Body of pancreas (tissue), 4 donors: ENCODE results near the gene SART3. TPM values are rescaled to one million over a fixed set of nuclear protein-coding genes. Genes with fewer than 3 reads are reported as not detected.

Experiments
- ATAC-seq: fragments of 150-250 bp; one replicate; pipeline ENCODE4 v1.9.1; 2016
- DNase-seq, 4 donors: peaks; one replicate each; pipeline ENCODE4 v3.0.0-alpha.2; 2019
- H3K27ac ChIP-seq, 4 donors: fragments of 200-600 bp; sonication (generic); 1 replicate in 3 of 4; 2 replicates in 1 of 4; pipeline versions ENCODE4 v1.5.1 to v1.6.1; 2016 to 2019; ENCODE audit warnings: mild to moderate bottlenecking in 1 of 4, mixed read lengths in 1 of 4, moderate library complexity in 1 of 4
- H3K27me3 ChIP-seq, 2 donors: fragments of 200-600 bp; sonication (generic); one replicate each; pipeline ENCODE4 v1.6.0; 2016; ENCODE audit warnings: mild to moderate bottlenecking in 1 of 2
- H3K36me3 ChIP-seq, 2 donors: fragments of 200-600 bp; sonication (generic); replicated peaks in 1 of 2; 2 replicates each; pipeline ENCODE4 v1.5.1; 2016; ENCODE audit warnings: low read depth in 2 of 2; ENCODE audit not compliant: insufficient read depth in 1 of 2
- H3K4me1 ChIP-seq: fragments of 200-600 bp; sonication (generic); one replicate; pipeline ENCODE4 v1.6.0; 2016
- H3K4me3 ChIP-seq, 2 donors: fragments of 200-600 bp; sonication (generic); 1 replicate in 1 of 2; 2 replicates in 1 of 2; pipeline ENCODE4 v1.5.1; 2016 to 2019
- H3K9me3 ChIP-seq, 3 donors: fragments of 200-600 bp; sonication (generic); 1 replicate in 2 of 3; 2 replicates in 1 of 3; pipeline ENCODE4 v1.5.1; 2016
- POLR2A ChIP-seq, 3 donors: fragments of 450-650 bp; IDR thresholded peaks; one replicate each; pipeline ENCODE4 v1.6.1; 2016; ENCODE audit warnings: antibody characterized with exemption in 3 of 3, mild to moderate bottlenecking in 2 of 3
- WGBS, 2 donors: methylation state at CpG; one replicate each; pipeline ENCODE4 v1.1.5; 2017; 5-methylcytosine and 5-hydroxymethylcytosine counted together
- intact Hi-C: fragments of 100-400 bp; cut with DNase I; formaldehyde crosslinking; loops from one replicate; pipeline ENCODE4 v1.15.1; 2023
- total RNA-seq, 2 donors: library from RNA; depleted of rRNA; stranded (reverse); fragments of >200 nt; gene quantifications; one replicate each; pipeline ENCODE4 v1.1.0, GENCODE V29; 2016
- TF ChIP-seq, protein P1 (sequence below), 7 experiments: fragments of 450-650 bp in 4 of 7; fragments of 200-600 bp in 3 of 7; sonication (generic) in 3 of 7; IDR thresholded peaks; one replicate each; pipeline ENCODE4 v1.5.1; 2016 to 2019; ENCODE audit warnings: antibody characterized with exemption in 7 of 7

Gene SART3
- total RNA-seq, 2 donors from 2014 or later, result 20.2 to 38.6 TPM

DNA sequence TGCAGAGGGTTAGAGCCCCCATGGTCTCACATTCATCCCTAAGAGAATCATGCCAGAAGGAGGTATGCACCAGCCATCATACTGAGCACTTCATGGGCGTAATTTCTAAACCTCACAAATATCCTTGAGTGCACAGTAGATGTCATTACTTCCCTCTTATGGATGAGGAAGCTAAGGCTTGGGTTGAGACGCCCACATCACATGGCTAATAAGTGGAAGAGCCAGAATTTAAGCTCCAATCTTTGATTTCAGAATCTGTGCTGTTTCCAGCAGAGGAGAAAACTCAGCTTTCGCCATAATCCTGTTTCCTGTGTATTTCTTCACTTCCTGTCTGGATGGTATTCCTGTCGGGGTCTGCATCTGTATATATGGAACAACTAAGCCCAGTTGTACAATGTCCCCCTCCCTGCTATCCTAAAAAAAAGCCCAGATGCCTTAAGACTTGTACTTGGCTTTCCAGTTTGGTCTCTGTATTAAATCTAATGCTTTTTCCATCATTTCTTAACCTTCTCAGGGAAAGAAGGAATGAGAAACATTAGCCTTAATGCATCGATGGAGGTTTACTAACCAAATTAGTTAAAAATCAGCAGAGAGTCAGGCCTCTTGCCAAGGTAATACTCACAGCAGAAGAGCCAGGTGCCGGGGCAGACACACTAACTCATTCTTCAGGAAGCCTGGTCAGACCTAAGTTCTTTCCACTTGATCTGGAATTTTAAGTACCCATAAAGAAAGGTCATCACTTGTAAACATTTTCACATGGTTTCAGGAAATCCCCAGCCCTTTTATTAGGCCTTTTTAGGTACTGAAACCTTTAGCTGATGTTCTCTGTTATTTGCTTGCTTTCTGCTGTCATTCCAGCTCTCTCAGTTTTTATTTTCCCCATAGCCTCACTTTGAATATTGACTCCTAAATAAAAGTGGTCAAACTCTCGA, 6.7 kb upstream of the SART3 start:
- no peak overlapping the region for H3K4me3 ChIP-seq
- peaks cover 37% of the 10 kb centered on the region for H3K4me1 ChIP-seq
- peak overlapping the region in 3 of 4 donors; percentile 22 to 61 (median 33) for H3K27ac ChIP-seq
- no peak for ATAC-seq
- no peaks in the 10 kb centered on the region for H3K9me3 ChIP-seq
- intact Hi-C loops, result no loop called here
- H3K27me3 ChIP-seq, result no peaks in the 10 kb centered on the region
- peak in 1 of 4 donors; percentile 26 for DNase-seq
- H3K36me3 ChIP-seq, result peaks cover 0 to 7% of the 10 kb centered on the region in 2 donors
- 60 to 70% methylated on average over 7 of the region's 7 CpGs for WGBS, 2 donors
- TF ChIP-seq POLR2A (IDR thresholded peaks at IDR 0.05), result no peak
- TF ChIP-seq, protein P1, sequence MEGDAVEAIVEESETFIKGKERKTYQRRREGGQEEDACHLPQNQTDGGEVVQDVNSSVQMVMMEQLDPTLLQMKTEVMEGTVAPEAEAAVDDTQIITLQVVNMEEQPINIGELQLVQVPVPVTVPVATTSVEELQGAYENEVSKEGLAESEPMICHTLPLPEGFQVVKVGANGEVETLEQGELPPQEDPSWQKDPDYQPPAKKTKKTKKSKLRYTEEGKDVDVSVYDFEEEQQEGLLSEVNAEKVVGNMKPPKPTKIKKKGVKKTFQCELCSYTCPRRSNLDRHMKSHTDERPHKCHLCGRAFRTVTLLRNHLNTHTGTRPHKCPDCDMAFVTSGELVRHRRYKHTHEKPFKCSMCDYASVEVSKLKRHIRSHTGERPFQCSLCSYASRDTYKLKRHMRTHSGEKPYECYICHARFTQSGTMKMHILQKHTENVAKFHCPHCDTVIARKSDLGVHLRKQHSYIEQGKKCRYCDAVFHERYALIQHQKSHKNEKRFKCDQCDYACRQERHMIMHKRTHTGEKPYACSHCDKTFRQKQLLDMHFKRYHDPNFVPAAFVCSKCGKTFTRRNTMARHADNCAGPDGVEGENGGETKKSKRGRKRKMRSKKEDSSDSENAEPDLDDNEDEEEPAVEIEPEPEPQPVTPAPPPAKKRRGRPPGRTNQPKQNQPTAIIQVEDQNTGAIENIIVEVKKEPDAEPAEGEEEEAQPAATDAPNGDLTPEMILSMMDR (IDR thresholded peaks at IDR 0.05), result no peak

DNA sequence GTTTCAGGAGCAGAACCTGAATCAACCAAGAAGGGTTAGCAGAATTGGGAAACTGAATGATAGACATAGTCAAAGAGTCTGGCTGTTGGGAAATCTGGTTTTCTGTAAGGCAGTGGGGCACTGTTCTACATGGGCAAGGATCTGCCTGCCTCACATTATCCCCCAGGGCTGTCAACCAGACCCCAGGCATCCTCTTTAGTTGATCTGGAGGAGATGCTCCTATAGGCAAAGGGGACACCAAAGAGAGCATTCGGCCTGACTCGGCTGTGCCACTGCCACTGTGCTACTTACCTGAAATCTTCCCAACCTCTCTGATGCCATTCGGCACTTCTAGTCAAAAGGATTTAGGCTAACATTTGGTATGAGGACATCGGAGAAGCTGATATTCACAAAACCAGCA, 5.5 kb upstream of the SART3 start:
- DNase-seq, result no peak
- TF ChIP-seq, protein P1 (IDR thresholded peaks at IDR 0.05), result no peak
- no peak for TF ChIP-seq POLR2A (IDR thresholded peaks at IDR 0.05)
- Histone ChIP-seq H3K27me3 (no peaks in the 10 kb centered on the region), H3K36me3 (peaks cover 0 to 7% of the 10 kb centered on the region in 2 donors), H3K27ac (peak overlapping the region; percentile 29 to 61 (median 39)), H3K4me3 (no peak overlapping the region), H3K9me3 (no peaks in the 10 kb centered on the region), H3K4me1 (peaks cover 37% of the 10 kb centered on the region)
- intact Hi-C loops, result no loop called here
- ATAC-seq, result no peak
- 90 to 96% methylated on average over 4 of the region's 4 CpGs for WGBS, 2 donors

DNA sequence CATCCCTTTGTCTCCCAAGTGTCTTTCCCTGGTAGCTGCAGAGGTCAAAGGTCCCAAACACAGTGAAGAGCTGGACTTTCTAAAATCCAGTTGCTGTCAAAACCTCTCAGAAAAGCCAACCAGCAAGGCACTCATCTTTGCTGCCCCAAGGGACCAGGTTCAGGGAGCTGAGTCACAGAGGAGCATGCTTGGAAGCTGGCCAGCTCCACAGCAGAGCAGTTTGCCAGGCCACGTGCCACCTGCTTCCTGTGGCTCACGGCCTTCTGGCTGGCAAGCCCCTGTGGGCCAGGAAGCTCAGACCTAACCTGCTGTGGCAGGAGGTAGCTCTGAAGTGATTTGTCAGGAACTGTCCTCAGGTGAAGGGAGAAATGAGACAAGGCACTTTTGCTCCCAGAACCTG, 5.0 kb upstream of the SART3 start:
- intact Hi-C loops, result no loop called here
- TF ChIP-seq, protein P1 (IDR thresholded peaks at IDR 0.05), result peak in 1 of 7 experiments; percentile 4
- no peak for TF ChIP-seq POLR2A (IDR thresholded peaks at IDR 0.05)
- Histone ChIP-seq H3K9me3 (no peaks in the 10 kb centered on the region), H3K36me3 (peaks cover 0 to 7% of the 10 kb centered on the region in 2 donors), H3K27me3 (no peaks in the 10 kb centered on the region), H3K4me3 (no peak overlapping the region), H3K4me1 (peaks cover 37% of the 10 kb centered on the region), H3K27ac (peak overlapping the region; percentile 29 to 61 (median 39))
- WGBS, 2 donors, result 6% methylated on average over 2 of the region's 2 CpGs; no CpG with 5 or more reads in 1 of the 2 donors
- ATAC-seq, result no peak
- peak; percentile 83 to 95 (median 90) for DNase-seq

DNA sequence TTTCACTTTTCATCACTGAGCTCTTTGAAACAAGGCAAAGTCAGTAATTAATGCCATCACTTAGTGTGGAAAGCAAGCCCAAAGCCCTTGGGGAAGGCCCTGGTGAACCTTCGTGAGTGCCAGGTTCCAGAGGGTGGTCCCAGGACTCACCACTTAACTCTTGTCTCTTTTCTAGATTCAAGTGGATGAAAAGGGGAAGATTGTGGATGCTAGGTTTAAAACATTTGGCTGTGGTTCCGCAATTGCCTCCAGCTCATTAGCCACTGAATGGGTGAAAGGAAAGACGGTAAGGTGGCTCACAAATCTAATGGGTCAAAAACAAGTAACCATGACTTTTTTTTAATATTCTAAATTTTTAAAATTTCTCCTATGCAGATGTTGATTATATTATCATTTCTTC, 4.2 kb upstream of the SART3 start:
- Histone ChIP-seq H3K36me3 (peaks cover 0 to 7% of the 10 kb centered on the region in 2 donors), H3K9me3 (no peaks in the 10 kb centered on the region), H3K27ac (peak overlapping the region in 1 of 4 donors; percentile 33), H3K4me3 (no peak overlapping the region), H3K4me1 (peaks cover 40% of the 10 kb centered on the region), H3K27me3 (no peaks in the 10 kb centered on the region)
- ATAC-seq, result no peak
- no peak for DNase-seq
- TF ChIP-seq POLR2A (IDR thresholded peaks at IDR 0.05), result no peak
- TF ChIP-seq, protein P1 (IDR thresholded peaks at IDR 0.05), result no peak
- intact Hi-C loops, result no loop called here
- WGBS, 2 donors, result 86 to 90% methylated on average over 3 of the region's 3 CpGs
